IPS-11a (cell line): ENCODE measurements around the gene LPIN1.

Experiments used
- H3K4me3 ChIP-seq: one replicate; pipeline ENCODE4 v1.5.1; 2013; ENCODE audit warnings: low read depth, low read length, control low read depth

Gene LPIN1

DNA sequence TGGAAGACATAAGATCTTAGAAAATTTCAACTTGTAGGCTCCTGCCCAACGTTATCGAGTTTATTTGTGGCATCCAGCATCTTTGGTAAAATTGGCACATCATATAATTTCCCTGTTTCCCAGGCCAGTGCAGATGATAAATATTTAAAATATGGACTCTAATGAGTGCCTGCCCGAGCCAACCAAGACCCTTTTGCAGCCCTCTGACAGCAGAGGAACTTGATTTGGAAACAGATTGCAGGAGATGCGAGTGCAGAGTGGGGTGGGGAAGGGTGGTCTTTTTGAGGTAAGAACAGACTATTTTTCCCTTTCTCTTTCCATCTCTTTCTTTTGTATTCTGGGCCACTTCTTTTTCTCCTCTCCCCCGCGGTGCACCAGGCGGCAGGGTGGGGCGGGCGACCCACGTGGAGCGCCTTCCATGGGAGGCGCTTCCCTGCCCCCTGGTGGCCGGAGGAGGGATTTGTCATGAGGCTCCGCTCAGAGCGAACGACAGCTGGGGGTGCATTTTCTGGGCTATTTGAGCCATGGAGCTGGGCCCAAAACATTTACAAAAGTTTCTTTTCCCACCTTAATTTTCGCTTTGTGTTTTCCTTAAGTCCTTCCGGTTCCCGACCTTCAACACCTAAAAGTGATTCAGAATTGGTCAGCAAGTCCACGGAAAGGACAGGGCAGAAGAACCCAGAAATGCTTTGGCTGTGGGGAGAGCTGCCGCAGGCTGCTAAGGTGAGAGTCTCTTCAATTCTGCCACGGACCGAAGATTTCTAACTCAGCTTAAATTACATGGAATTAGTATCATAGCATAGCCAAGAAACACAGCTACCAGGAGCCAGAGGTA is 32.7 kb downstream of the LPIN1 start:
- no peak overlapping the region for H3K4me3 ChIP-seq

GRCh38 chr2:11781602-11782001 is 35.2 kb downstream of the LPIN1 start:
- H3K4me3 ChIP-seq = no peak overlapping the region

DNA sequence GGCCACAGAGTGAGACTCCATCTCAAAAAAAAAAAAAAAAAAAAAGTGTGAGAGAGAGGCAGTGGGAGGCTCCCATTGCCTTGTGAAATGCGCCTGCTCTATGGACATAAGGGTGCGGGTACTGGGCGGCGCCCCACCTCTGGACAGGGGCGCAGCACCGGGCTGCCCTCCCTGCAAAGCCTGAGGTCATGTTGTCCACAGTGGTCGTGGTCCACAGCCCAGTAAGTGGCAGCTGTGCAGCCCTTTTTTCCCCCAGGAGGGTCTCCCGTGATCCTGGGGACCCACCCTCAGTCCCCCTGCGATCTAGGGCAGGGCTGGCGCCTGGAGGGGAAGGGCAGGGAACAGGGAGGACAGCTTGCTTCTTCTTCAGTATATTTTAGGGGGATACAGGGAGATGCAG is 37.8 kb downstream of the LPIN1 start:
- H3K4me3 ChIP-seq = no peak overlapping the region

DNA sequence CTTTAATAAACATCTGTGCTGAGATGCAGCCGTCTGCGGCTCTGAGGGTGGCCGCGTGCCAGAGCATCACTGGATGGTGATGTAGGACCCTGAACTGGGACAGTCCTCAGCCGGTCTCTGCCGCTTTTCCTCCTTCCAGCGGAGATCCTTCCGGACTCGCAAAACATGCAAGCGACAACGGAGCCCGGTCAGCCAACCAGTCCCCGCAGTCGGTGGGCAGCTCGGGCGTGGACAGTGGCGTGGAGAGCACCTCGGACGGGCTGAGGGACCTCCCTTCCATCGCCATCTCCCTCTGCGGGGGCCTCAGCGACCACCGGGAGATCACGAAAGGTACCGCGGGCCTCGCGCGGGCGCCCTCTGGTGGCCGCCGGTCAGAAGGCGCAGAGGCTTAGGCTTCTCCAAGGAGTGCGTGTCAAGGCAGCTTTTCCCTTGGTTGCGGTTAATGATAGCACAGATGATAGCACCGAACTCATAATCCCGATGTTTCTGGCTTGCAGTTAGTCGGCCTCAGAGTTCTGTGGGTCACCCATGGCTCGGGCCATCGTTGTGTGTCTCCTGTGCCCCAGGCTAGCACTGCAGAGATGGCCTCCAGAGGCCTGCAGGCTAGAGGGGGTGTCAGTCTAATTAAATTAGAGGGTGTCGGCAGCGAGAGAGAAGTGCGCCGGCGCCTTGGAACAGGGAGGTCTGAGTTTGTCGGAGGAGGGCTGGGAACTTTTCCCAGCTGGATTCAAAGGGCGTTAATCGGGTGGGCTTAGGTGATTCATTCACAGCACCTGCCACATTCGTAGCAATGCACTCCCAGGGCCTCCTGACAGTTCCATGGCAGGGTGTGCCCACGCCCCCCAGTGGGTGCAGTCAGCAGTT is 38.5 kb downstream of the LPIN1 start:
- H3K4me3 ChIP-seq = no peak overlapping the region

DNA sequence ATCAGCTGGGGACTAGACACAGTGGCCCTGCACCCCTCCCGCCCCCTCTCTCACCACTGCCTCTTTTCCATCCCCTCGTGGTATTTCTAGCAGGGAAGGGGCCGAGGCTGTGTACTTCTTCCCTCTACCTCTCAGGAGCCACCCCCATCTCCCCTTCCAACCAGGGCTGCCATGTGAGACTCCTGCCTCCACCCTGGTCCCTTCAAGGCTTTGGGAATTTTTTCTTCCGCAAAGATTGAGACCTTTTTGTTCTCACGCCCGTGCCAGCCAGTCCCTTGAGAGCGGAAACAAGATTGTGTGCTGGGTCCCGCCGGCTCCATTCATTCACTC is 39.1 kb downstream of the LPIN1 start:
- no peak overlapping the region for H3K4me3 ChIP-seq

GRCh38 chr2:11786191-11786590 is 39.8 kb downstream of the LPIN1 start:
- no peak overlapping the region for H3K4me3 ChIP-seq

GRCh38 chr2:11786592-11786991 is 40.2 kb downstream of the LPIN1 start:
- no peak overlapping the region for H3K4me3 ChIP-seq

- H3K4me3 ChIP-seq = no peak overlapping the region
Measured at GRCh38 chr2:11787991-11788390, 41.6 kb downstream of the LPIN1 start.

DNA sequence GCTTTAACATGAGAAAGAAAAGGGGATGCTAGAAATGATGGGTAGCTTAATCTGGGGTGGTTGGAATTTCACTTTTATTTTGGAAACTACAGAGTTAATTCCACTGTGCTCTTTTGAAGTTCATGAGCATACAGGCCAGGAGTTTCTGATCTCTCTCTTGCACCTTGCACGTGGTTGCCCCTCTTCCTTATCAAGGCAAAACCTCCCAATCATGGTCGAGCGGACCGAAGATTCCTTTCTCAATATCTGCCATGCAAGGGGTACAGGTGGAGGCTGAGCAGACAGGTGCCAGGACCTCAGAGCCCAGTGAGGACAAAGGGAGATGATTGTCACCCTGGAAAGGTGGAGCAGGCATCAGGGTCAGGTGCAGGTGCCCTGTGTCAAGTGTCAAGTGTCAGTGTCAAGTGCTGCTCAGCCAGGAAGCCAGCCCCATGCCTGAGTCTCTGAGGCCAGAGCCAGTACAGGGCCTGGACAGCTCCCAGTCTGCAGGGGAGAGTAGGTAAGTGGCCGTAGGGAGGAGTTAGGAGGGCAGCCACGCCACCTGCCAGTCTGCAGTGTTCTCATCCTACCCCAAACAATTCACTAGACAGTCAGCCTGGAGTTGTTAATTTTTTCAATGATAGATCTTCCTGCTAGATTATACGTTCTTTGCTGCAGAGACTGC is 42.2 kb downstream of the LPIN1 start:
- no peak overlapping the region for H3K4me3 ChIP-seq

GRCh38 chr2:11789243-11789642 is 42.8 kb downstream of the LPIN1 start:
- H3K4me3 ChIP-seq = no peak overlapping the region

GRCh38 chr2:11790228-11790627 is 43.8 kb downstream of the LPIN1 start:
- H3K4me3 ChIP-seq = no peak overlapping the region

DNA sequence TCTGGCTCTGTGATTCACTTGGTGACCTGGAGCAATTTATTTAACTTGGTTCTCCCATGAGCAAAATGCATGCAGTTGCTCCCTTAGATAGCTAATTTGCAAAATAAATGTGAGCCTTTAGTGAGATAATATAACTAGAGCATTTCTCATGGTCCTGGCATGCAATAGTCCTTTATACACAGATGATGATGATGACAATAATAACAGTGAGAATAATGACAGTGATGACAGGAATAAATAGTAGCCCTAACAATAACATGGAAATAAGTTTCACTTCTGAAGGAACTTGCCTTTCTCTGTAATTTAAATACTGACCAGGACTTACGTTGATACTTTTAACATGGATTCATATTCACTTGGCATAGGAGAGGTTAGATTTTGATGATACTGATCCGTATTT is 49.2 kb downstream of the LPIN1 start:
- no peak overlapping the region for H3K4me3 ChIP-seq

DNA sequence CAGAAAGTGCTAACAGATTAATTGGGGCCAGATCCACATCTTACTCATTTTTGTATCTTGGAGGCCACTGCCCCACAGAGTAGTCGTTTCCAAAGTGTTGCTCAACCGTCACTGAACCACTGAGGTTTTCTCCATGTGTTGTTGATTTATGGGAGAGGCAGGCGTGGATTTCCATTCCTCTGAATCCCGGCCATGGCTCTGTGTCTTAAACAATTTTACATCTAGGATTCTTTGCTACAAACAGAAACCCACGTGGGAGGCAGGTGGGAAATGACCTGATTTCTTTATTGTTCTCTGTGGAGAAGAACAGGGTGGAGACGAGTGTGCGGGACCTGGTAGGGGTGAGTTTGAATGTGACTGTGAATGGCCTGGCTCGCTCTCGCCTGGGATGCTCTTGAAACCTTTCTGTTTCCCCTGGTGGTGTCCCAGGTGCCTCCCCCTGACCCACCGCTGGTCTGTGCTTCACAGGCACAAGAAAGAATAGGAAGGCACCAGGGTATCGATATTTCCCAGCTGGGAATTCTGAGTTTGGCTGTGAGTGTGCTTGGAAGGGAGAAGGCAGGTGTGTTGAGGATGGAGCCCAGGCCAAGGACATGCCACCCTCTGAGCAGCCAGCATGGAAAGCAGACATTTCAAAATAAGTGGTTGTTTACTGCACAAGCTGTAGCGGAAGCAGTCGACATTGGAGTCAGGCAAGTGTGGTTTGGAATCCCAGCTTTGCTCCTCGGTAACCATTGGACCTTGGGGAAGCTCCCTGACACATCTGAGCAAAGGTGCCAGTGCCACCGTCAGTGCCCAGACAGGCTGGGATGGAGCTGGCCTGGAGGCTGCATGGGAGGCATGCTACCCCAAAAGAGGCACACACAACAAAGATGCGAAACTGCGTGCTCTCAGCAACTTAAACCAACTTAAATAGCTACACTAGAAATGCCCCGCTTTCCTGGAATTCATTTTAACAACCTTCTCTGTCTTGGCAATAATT is 50.0 kb downstream of the LPIN1 start:
- no peak overlapping the region for H3K4me3 ChIP-seq

- H3K4me3 ChIP-seq = no peak overlapping the region
Measured at GRCh38 chr2:11797846-11798245, 51.4 kb downstream of the LPIN1 start.

GRCh38 chr2:11798701-11799435 is 52.4 kb downstream of the LPIN1 start:
- H3K4me3 ChIP-seq = no peak overlapping the region

GRCh38 chr2:11799826-11800225 is 53.4 kb downstream of the LPIN1 start:
- no peak overlapping the region for H3K4me3 ChIP-seq

DNA sequence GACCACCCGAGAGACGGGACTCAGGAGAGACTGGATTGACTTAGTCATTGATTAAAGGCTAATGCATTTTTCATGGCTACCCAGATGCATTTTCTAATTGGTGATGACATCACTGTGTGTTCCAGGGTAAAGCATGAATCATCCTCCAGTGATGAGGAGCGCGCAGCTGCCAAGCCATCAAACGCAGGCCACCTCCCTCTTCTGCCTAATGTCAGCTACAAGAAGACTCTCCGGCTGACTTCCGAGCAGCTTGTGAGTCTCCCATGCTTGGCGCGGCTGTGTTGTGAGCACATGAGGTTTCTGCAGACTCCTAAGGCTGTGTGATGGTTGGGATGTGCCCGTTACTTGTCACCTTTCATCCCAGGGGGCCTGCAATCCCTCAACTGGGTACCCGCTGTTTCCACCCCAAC is 56.4 kb downstream of the LPIN1 start:
- H3K4me3 ChIP-seq = no peak overlapping the region

- H3K4me3 ChIP-seq = no peak overlapping the region
Measured at GRCh38 chr2:11805024-11805423, 58.6 kb downstream of the LPIN1 start.

- no peak overlapping the region for H3K4me3 ChIP-seq
Measured at GRCh38 chr2:11805920-11806319, 59.5 kb downstream of the LPIN1 start.
